ENCODE measurements around the gene HDAC1. TPM values are rescaled to one million over a fixed set of nuclear protein-coding genes. Genes with fewer than 3 reads are reported as not detected.

Gene HDAC1
- total and polyA plus RNA-seq, 2 of the 4 experiments (the other 2 are of a cell fraction): 95.5 to 139 TPM

DNA sequence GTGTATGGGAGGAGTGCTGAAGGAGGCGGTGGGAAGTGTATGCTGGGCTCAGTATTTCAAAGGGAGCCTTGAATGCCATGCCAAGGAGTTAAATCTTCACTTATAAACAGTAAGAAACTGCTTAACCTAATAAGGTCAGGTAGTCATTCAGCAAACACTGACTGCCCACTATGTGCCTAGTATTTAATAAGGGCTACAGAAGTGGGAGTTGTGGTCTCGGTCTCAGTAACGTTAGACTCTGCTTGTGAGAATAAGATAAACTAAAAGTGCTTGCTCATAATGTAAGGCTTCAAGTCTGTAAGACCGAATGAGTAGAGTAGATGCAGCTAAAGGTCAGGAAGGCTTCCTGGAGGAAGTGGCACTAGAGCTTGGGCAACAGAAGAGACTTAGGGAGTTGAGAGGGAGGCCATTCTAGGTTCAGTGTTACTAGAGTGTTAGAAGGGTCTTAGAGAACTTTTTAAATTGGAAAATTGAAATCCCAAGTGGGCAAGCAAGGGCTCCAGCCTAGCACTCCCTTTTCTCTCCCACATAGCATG lies 38.1 kb downstream of the HDAC1 start:
- ChIA-PET POLR2A (ENCODE audit: unreplicated experiment) (no interaction called here), CTCF (no interaction called here)
- Histone ChIP-seq H3K4me1 (ENCODE audit: control insufficient read depth, insufficient read depth, low read length) (peaks cover 1% of the 10 kb centered on the region), H3K18ac (ENCODE audit: low read depth, low read length) (no peak overlapping the region), H2AFZ (replicated peaks; ENCODE audit: low read length, poor library complexity) (no peak overlapping the region), H3K4ac (ENCODE audit: low read depth, low read length) (no peak overlapping the region), H3K9me1 (ENCODE audit: insufficient read depth, low read length) (peaks cover 19% of the 10 kb centered on the region; the same call in 1 of the 2 replicates), H3K27ac (ENCODE audit: insufficient read depth, low read length) (no peak overlapping the region), H3K27me3 (ENCODE audit: control insufficient read depth, insufficient read depth, low read length) (no peaks in the 10 kb centered on the region), H3K36me3 (ENCODE audit: control insufficient read depth, insufficient read depth, low read length) (peaks cover 70% of the 10 kb centered on the region), H3K4me3 (ENCODE audit: insufficient read depth, low read depth, low read length) (no peak overlapping the region), H4K20me1 (ENCODE audit: insufficient read depth, low read length) (peaks cover 30% of the 10 kb centered on the region), H4K8ac (ENCODE audit: low read depth in 2 of 2, low read length in 2 of 2) (no peak overlapping the region), H2AK5ac (ENCODE audit: low read depth, low read length) (no peak overlapping the region), H2AK9ac (replicated peaks; ENCODE audit: low read depth, low read length, poor library complexity) (no peak overlapping the region), H3K4me2 (ENCODE audit: low read depth, low read length) (no peak overlapping the region), H3K9me3 (ENCODE audit: control insufficient read depth, insufficient read depth, low read length) (no peaks in the 10 kb centered on the region), H4K91ac (ENCODE audit: insufficient read depth, low read depth, low read length) (no peak overlapping the region), H3K14ac (replicated peaks; ENCODE audit: low read depth, low read length) (no peak overlapping the region), H2BK5ac (ENCODE audit: low read depth, low read length, poor library complexity, severe bottlenecking) (no peak overlapping the region), H3K56ac (ENCODE audit: extremely low read depth, insufficient read depth, low read length) (no peak overlapping the region), H3K23ac (ENCODE audit: low read depth, low read length) (no peak overlapping the region), H3K9ac (ENCODE audit: low read depth, low read length) (no peak overlapping the region), H4K5ac (ENCODE audit: low read depth, low read length) (no peak overlapping the region), H2BK120ac (ENCODE audit: low read depth, low read length) (no peak overlapping the region), H2BK15ac (ENCODE audit: low read depth, low read length) (no peak overlapping the region), H2BK20ac (ENCODE audit: low read depth, low read length) (no peak overlapping the region), H3K79me1 (ENCODE audit: low read depth in 1 of 2, low read length in 2 of 2) (peaks cover 19 to 74% of the 10 kb centered on the region in 2 experiments; a peak in 3 of 4 replicates)
- TF ChIP-seq RCOR1 (IDR thresholded peaks at IDR 0.05; ENCODE audit: insufficient replicate concordance, low read length) (no peak), MAZ (IDR thresholded peaks at IDR 0.05; ENCODE audit: borderline replicate concordance, low read depth, low read length) (no peak), NFE2L2 (IDR thresholded peaks at IDR 0.05; ENCODE audit: low read depth, low read length) (no peak), MAFK (IDR thresholded peaks at IDR 0.05; ENCODE audit: low read depth, low read length) (no peak), SMC3 (IDR thresholded peaks at IDR 0.05; ENCODE audit: low read depth, low read length) (no peak), POLR2A (IDR thresholded peaks at IDR 0.05; ENCODE audit: low read depth, low read length) (no peak), USF2 (IDR thresholded peaks at IDR 0.05; ENCODE audit: low read depth, low read length) (no peak), RFX5 (IDR thresholded peaks at IDR 0.05; ENCODE audit: low read depth, low read length) (no peak), CEBPB (IDR thresholded peaks at IDR 0.05; ENCODE audit: low read depth, low read length) (no peak), RAD21 (IDR thresholded peaks at IDR 0.05; ENCODE audit: low read length) (no peak), MXI1 (IDR thresholded peaks at IDR 0.05; ENCODE audit: borderline replicate concordance, low read depth, low read length) (no peak), CHD1 (IDR thresholded peaks at IDR 0.05; ENCODE audit: low read depth, low read length) (no peak), FOS (IDR thresholded peaks at IDR 0.05; ENCODE audit: low read depth, low read length) (no peak), BHLHE40 (IDR thresholded peaks at IDR 0.05; ENCODE audit: low read depth, low read length) (no peak), ELK1 (IDR thresholded peaks at IDR 0.05; ENCODE audit: borderline replicate concordance, low read depth, low read length) (no peak)
- TF ChIP-seq, protein P1, sequence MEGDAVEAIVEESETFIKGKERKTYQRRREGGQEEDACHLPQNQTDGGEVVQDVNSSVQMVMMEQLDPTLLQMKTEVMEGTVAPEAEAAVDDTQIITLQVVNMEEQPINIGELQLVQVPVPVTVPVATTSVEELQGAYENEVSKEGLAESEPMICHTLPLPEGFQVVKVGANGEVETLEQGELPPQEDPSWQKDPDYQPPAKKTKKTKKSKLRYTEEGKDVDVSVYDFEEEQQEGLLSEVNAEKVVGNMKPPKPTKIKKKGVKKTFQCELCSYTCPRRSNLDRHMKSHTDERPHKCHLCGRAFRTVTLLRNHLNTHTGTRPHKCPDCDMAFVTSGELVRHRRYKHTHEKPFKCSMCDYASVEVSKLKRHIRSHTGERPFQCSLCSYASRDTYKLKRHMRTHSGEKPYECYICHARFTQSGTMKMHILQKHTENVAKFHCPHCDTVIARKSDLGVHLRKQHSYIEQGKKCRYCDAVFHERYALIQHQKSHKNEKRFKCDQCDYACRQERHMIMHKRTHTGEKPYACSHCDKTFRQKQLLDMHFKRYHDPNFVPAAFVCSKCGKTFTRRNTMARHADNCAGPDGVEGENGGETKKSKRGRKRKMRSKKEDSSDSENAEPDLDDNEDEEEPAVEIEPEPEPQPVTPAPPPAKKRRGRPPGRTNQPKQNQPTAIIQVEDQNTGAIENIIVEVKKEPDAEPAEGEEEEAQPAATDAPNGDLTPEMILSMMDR (conservative IDR thresholded peaks at IDR 0.05; ENCODE audit: low read depth, low read length): no peak
- ATAC-seq (ENCODE audit: low read depth) (no peak), DNase-seq (no peak)
- in situ Hi-C loops (cut with MboI; ENCODE audit: low sequenced_read_pairs): loop anchor here (10.0 kb wide), 1 partner anchor 115 kb away; no protein-coding TSS in a partner anchor
- 80% methylated on average over 1 of the region's 4 CpGs; no CpG with 5 or more reads in 1 of the 2 experiments for WGBS, 2 experiments (ENCODE audit: extremely low coverage in 2 of 2, insufficient read length in 1 of 2)
- dilution Hi-C loops (cut with HindIII; ENCODE audit: low sequenced_read_pairs, unreplicated experiment): no loop called here
- intact Hi-C loops (cut with micrococcal nuclease): loop anchor here (5.0 kb wide), 1 partner anchor 88 kb away; no protein-coding TSS in a partner anchor
- BruUV-seq (replicated peaks): no TSS peak

All from IMR-90 (cell line).